ENCODE data around the gene SNAP23.

The SNAP23 gene

GRCh38 chr15:42495361-42496212 lies at the start of gene SNAP23:
Gene SNAP23 (plus strand): TSS chr15:42495634. CDS start chr15:42511847, 16,213 bp downstream.
- peak; percentile 90 for DNase-seq (ENCODE audit: low spot score)

GRCh38 chr15:42447599-42447998 lies 47.8 kb upstream of the SNAP23 start:
- no peak for DNase-seq (ENCODE audit: low spot score)

DNA sequence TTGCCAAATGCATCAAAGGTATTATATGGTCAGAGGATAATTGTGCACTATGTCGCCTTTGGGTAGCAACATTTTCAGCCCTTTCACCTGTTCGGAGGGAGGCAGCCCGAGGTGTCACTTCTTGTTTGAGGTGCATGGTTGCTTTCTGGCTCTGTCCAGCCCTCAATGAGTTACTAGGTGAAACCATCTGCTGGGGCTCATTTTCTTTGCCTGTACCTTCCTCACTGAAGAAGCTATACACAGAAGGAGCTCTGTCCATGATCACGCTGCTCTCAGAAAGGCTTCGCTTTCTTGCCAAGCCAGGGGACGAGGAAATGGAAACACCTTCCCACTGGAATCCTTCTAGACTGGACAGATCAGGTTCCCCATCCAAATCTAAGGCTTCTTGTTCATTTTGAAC lies 47.2 kb upstream of the SNAP23 start:
- no peak for DNase-seq (ENCODE audit: low spot score)

DNA sequence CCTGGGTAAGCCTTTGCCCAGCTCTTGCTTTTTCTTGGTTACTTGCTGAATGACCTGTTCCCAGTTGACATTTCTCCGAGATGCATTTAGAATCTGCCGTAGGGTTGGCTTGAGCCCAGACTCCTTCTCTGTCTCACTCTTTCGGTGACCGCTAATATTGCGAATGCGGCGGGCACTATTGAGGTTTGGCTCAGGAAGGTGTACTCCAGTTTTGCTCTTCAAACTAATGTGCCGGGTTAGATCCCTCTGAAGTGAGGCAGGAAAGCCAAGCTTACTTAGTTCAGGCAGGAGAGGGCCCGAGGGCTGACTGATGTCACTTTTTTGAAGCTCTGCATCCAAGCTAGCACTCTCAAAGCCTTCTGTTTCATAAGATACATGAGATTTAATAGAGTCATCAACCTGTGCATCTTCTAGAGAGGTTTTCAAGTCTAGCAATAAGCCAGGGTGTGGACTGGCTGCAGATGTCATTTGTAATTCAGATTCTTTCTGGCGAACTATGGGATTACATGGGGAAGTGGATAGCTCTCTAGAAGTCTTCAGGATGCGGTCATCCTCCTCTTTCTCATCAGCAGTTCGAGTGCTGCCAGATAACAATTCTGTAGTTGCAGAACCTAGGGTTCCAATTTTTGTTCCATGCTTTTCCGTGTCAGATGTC lies 45.5 kb upstream of the SNAP23 start:
- DNase-seq (ENCODE audit: low spot score): no peak

GRCh38 chr15:42450425-42450790 lies 45.0 kb upstream of the SNAP23 start:
- no peak for DNase-seq (ENCODE audit: low spot score)

DNA sequence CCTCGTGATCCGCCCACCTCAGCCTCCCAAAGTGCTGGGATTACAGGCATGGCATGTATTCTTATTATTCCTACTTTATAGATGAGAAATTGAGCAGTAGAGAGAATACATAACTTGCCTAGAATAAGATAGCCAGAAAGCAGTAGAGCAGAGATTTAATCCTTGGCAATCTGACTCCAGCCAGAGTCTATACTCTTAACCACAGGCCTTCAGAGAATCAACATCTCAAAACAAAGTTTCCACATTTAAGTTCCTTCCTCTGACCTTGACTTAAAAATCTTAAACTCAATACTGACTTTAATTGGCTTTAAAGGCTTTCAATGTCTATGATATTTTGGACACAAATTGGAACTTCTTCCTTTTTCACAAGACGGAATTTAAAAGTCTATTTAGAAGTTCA lies 41.6 kb upstream of the SNAP23 start:
- DNase-seq (ENCODE audit: low spot score): no peak

DNA sequence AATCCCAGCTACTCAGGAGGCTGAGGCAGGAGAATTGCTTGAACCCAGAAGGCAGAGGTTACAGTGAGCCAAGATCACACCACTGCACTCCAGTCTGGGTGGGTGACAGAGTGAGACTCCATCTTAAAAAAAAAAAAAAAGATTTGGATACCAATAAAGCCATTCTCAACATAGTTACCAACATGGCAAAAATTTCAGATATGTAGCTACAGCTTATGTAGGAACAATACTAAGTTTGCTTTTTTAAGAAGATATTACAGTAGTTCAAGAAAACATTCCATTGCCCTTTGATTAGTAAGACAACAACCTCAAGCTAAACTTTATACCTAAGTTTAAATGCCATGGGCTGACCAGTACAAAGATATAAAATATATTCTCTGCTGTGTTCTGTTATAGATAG lies 38.9 kb upstream of the SNAP23 start:
- DNase-seq (ENCODE audit: low spot score): peak; percentile 29

DNA sequence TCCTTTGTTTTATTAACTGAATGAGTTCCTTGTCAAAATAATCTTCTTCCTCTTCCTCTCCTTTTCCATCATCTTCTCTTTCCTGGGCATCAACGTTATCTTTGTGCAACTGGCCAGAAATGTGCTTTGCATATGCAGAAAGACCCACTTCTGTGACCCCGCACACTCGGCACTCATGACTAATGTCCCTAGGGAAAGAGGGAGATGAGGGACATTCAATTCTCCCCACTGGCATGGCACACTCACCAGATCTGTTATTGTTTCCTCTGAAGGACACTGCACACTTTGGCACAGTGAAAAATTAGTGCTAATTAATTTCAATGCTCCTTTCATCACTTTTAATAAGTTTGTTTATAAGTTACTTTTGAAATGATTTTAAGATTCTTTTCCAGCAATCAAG lies 38.5 kb upstream of the SNAP23 start:
- peak; percentile 68 for DNase-seq (ENCODE audit: low spot score)

DNA sequence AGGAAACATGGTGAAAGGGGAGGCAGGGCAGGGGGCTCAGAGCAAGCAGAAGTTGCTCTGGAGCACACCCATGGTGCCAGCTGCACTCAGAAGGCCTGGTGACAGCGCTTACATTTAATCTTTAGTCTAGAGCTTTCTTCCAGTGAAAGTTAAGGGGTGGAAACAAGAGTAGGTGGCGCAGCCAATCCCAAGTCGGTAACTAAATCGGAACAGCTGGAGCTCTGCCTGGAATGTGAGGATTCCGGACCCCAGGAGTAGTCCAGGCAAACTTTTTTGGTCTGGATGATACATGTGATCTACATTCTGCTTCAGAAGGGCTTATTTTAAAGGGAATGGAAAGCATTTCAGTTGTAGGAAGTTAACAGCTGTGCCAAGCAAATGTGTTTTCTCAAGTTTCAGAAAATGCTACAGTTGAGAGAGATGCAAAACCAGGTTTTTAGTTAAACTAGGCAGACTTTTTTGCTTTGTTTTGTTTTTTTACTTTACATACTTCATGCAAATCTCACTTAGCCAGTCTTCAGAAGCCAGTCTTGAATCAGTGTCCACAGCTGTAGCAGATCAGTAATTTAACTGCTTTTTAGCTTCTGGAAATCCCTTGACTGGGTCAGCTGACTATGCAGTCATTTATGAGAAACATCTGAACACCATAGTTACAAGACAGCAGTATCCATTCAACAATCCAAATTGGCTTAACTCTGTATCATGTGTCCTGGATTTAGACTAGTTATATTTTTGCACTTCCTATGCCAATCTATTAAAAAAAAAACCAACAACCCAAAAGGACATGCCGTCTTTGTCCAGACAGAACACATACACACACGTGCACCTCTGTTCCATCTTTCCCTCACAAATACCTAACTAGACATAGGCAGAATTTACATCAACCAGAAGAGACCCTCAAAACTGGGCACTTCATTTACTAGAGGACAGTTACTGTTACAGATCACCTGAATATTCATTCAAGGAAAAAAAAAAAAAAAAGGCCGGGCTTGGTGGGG lies 37.7 kb upstream of the SNAP23 start:
- DNase-seq (ENCODE audit: low spot score): peak; percentile 93

GRCh38 chr15:42461261-42461660 lies 34.2 kb upstream of the SNAP23 start:
- DNase-seq (ENCODE audit: low spot score): peak; percentile 27

- DNase-seq (ENCODE audit: low spot score): no peak
These were observed 29.7 kb upstream of the SNAP23 start for GRCh38 chr15:42465520-42466259.

GRCh38 chr15:42471002-42471401 lies 24.4 kb upstream of the SNAP23 start:
- no peak for DNase-seq (ENCODE audit: low spot score)

GRCh38 chr15:42474827-42475226 lies 20.6 kb upstream of the SNAP23 start:
- DNase-seq (ENCODE audit: low spot score): no peak

GRCh38 chr15:42482701-42483100 lies 12.7 kb upstream of the SNAP23 start:
- no peak for DNase-seq (ENCODE audit: low spot score)

DNA sequence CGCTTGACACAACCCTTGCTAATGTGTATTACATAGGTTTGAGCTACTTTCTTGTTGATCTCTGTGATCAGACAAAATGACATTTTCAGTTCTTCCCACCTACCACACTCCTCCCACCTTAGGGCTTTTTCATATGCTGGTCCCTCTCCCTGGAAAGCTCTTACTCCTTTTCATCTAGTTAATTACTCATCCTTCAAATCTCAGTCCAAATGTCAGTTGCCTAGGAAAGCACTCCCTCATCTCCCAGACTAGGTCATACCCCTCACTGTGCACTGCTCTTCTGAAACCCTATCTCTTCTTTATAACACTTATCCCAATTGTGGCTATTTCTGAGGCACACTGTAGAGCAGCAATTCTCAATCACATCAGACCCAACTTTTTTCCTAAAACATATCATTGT lies 11.8 kb upstream of the SNAP23 start:
- DNase-seq (ENCODE audit: low spot score): no peak

GRCh38 chr15:42490291-42490670 lies 5.2 kb upstream of the SNAP23 start:
- DNase-seq (ENCODE audit: low spot score): peak; percentile 58

- peak; percentile 97 for DNase-seq (ENCODE audit: low spot score)
These were observed 4.5 kb upstream of the SNAP23 start, which contains the start of gene ZNF106 for GRCh38 chr15:42490671-42491538. Gene ZNF106 (minus strand): TSS chr15:42491141. CDS start chr15:42472289, 18,852 bp downstream.

DNA sequence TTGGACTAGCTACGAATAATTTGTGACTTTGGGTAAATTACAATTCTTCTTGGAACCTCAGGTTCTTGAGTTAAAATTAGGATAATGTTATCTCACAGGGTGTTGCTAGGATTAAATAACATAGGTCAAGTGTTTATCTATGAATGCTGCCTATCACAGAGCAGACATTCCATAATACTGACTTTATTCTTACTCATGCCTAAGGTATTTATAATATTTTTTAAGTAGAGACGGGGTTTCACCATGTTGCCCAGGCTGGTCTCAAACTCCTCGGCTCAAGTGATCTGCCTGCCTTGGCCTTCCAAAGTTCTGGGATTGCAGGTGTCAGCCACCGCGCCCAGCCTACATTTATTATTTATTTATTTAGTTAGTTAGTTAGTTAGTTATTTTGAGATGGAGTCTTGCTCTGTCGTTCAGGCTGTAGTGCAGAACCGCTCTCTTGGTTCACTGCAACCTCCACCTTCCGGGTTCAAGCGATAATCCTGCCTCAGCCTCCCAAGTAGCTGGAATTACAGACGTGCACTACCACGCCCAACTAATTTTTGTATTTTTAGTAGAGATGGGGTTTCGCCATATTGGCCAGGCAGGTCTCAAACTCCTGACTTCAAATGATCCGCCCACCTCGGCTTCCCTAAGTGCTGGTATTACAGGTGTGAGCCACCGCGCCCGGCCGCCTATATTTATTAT lies 3.8 kb upstream of the SNAP23 start:
- DNase-seq (ENCODE audit: low spot score): no peak

GRCh38 chr15:42493679-42494078 lies 1.8 kb upstream of the SNAP23 start:
- peak; percentile 26 for DNase-seq (ENCODE audit: low spot score)

- no peak for DNase-seq (ENCODE audit: low spot score)
These were observed 455 bp upstream of the SNAP23 start for GRCh38 chr15:42494998-42495360.
